ENCODE data around the gene SET.

The SET gene

DNA sequence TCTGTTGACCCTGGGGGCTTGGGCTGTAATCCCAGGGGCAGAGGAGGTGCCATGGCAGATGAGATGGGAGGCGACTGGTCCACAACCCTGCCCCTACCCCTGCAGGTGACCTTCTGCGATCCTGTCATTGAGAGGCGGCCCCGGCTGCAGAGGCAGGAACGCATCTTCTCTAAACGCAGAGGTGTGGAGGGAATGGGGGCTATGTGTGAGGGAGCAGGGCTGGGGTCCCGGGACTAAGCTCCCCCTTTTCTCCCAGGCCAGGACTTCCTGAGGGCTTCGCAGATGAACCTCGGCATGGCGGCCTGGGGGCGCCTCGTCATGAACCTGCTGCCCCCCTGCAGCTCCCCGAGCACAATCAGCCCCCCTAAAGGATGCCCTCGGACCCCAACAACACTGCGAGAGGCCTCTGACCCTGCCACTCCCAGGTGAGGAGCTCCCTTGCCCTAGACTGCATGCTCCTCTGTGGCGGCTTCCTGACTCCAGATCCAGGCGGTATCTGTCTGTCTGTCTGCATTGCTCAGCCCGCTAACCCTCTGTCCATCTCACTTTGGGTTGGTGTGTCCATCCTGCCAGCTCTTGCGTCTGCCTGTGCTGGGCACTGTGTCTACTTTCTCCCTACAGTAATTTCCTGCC is 25.0 kb downstream of the SET start:
- no peak for DNase-seq

DNA sequence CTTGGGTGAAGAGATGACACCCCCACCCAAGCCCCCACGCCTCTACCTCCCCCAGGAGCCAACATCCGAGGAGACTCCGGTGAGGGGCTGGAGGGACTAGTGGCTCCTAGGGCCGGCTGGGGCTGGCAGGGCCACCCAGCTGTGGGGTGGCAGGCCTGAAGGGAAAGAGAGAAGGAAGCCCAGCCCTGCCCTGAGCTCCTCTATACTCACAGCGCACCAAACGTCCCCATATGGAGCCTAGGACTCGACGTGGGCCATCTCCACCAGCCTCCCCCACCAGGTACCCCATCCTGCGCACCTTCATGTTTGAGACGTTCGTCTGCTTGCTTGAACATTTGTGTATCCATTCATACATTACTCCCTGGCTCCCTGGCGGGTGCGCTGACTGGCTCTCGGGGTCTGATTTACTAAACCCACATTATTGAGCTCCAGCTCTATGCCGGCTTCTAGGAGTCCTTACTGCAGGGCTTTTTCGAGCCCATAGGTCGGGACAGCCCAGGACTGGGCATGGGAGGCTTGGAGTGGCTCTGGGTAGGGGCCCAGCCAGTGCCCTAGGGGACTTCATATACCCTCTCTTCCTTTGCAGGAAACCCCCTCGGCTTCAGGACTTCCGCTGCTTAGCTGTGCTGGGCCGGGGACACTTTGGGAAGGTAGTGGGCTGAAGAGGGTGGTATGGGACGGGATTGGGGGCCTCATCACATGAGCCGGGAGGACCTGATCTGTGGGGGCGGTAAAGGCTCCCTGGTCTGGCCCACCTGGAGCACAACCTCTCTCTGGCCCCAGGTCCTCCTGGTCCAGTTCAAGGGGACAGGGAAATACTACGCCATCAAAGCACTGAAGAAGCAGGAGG is 25.8 kb downstream of the SET start:
- DNase-seq, result no peak

DNA sequence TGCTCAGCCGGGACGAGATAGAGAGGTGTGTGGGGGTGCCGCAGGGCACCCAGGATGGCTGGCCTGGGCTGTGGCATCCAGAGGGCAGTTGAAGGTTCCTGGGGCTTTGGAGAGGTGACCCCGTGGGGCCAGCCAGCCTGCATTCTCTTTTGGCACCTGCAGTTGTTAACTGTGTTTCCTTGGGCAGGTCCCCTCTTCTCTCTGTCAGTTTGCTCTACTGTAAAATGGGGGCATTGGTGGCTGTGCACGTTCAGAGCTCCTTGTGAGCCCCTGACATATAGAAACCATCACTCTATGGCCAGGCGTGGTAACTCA is 26.4 kb downstream of the SET start:
- DNase-seq, result no peak

DNA sequence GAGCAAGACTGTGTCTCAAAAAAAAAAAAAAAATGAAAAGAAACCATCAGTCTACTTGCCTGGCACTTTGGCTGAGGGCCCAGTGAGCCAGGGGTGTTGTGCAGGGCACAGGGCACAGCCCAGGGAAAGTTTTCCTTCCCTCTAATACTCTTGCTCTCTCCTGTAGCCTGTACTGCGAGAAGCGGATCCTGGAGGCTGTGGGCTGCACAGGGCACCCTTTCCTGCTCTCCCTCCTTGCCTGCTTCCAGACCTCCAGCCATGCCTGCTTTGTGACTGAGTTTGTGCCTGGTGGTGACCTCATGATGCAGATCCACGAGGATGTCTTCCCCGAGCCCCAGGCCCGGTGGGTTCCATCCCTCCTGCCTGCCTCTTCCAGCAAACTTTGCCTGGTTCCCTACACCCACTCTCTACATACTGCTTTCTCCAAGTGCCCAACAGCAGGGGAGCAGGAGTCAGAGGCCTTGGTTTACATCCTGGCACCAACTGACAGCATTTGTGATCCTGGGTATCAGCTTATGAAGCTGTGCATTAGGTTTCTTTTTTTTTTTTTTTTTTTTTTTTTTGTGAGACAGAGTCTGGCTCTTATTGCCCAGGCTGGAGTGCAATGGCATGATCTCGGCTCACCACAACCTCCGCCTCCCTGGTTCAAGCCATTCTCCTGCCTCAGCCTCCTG is 27.7 kb downstream of the SET start:
- no peak for DNase-seq

DNA sequence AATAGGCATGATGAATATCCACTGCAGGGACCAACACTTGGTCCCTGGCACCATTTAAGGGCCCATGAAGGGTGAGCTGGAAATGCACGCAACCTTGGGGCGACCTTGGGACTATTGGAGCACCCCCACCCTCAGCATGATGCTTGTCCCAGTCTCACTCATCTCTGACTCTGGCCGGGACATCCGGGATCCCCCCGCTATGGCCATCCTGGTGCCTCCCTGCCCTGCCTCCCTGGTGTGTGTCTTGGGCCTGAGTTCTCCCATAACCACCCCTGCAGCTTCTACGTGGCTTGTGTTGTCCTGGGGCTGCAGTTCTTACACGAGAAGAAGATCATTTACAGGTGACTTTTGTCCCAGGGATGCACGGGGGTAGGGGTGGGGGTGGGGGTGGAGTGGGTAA is 29.0 kb downstream of the SET start:
- DNase-seq, result no peak

DNA sequence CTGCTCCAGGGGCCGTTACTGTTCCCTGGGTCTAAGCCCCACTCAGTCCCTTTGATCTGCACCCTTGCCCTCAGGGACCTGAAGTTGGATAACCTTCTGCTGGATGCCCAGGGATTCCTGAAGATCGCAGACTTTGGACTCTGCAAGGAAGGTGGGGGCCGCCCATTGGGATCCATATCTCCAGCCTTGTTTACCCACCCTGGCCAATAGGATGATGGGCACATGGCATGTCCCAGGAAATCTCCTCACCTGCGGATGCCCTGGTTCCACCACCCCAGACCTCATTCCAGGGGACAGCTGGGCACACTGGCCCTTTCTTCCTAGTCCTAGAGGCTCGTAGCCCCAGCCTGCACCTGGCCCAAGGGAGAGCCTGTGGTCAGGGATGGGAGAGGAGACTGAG is 29.5 kb downstream of the SET start:
- DNase-seq, result no peak

DNA sequence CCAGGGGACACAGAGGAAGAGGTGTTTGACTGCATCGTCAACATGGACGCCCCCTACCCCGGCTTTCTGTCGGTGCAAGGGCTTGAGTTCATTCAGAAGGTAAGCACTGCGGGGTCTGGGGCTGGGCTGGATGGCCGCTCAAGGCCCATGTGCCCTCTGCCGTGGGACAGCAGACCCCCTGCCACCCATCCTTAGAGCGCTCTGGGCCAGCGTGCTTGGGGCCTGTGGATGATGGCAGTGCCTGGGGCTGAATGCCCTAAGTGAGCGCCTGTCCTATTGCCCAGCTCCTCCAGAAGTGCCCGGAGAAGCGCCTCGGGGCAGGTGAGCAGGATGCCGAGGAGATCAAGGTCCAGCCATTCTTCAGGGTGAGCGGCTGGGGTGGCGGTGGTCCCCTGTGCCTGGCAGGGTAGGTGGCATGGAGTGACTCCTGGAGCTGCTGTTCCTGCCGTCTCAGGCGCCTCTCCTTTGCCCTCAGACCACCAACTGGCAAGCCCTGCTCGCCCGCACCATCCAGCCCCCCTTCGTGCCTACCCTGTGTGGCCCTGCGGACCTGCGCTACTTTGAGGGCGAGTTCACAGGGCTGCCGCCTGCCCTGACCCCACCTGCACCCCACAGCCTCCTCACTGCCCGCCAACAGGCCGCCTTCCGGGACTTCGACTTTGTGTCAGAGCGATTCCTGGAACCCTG is 31.0 kb downstream of the SET start:
- DNase-seq, result no peak

DNA sequence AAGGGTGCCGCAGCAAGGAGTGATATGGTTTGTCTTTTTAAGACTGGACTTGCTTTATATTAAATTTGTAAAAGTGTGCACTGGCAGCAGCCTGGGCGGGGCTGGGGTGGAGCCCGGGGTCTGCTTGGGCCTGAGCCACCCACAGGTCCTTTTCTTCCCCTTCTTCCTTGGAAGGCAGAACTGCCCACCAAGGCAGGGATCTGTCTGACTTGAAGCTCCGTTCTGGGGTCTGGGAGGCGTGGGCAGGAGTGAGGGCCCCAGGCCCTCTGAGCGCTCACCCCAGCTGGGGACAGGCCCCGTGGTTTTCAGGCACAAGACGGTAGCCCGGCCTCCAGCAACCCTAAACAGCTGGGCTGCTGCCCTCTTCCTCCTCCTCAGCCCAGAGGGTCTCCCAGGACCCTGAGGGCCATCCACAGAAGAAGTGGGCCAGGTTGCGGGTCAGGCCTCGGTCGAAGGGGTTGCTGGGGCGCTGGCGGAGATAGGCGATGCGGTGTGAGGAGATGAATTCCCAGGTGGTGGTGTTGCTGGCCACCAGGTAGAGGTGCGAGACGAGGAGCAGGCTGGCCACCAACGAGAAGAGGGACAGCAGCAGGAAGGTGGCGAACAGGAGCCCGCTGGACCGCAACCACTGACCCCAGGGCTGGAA is 31.9 kb downstream of the SET start:
- no peak for DNase-seq

DNA sequence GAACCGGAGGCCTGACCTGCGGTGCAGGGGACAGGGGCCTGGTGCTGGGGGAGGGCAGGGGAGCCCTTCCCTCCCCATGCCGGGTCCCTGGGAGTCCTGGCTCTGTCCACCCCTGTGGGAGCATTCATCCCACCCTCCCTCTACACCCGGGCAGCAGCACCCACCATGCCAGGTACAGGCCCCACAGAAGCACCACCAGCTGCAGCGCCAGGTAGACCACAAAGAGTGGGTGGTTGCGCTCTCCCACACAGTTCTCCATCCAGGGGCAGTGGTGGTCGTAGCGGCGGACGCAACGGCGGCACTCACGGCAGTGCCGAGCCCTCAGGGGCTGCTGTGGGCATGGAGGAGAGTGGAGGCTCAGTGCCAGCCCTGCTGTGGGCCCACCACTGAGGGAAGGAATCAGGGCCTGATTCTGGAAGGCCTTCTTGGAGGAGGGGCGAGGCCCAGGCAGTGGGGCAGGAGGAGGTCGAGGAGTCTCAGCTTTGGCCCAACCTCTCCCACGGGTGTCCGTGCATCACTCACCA is 32.5 kb downstream of the SET start:
- no peak for DNase-seq

DNA sequence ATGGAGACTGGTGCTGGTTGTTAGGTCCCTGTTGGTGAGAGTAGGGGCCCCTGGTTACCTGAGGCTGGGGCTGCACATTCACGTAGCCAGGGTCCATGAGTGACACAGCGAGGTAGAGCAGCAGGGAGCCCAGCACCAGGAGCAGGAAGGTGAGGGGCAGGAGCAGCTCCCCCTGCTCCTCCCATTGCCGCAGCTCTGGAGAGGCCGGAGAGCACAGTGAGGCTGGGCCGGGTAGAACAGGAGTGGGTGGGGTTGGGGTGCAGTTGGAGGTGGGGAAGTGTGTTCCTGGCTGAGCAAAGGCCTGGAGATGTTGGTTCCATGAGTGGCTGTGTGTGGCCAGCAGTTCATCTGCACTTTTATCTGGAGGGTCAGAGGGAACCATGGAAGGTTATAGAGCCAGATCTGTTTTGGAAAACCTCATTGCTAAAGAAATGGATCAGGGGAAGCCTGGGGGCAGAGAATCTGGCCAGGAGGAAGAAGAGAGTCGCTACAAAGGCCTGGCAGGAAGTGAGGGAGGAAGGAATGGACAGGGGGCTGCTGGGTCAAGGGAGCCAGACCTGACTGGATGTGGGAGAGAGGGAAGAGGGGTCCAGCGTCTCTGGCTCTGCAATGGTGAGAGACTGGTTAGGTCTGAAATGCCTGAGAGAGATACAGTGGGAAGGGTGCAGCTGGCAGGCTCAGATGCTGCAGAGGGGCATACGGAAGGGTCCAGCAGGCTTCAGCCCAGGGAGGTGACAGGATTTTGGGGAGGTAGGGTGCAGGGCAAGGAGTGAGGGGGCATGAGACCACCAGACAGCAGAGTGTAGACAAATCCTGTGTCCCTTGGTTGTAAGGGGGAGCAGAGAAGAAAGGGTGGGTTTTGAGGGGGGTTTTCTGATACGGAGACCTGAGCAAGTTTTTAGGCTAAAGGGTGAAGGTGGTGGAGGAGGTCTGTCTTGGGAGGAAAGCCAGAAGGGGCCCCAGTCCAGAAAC is 33.6 kb downstream of the SET start:
- DNase-seq, result no peak

DNA sequence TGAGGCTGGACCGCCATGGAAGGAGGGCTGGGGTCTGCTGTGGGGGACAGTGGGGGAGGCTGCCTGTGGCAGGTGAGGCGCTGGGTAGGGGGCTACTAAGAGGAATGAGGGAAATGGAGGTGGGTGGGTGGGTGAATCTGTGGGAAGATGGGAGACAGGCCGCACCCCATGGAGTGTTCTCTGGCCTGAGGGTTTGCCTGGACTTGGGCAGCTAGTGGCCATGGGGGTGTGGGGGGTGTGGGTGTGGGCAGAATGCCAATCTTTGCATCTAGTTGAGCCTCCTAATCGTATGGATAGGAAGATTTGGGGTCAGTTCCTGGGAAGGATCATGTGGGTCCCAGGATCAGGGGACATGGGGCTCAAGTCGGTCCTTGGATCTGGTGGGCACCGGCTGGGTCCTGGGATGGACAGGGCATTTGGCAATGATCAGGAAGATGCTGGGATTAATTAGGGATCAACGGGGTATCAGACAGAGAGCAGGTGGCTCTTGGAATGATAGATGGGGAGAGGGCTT is 34.4 kb downstream of the SET start:
- DNase-seq, result no peak

DNA sequence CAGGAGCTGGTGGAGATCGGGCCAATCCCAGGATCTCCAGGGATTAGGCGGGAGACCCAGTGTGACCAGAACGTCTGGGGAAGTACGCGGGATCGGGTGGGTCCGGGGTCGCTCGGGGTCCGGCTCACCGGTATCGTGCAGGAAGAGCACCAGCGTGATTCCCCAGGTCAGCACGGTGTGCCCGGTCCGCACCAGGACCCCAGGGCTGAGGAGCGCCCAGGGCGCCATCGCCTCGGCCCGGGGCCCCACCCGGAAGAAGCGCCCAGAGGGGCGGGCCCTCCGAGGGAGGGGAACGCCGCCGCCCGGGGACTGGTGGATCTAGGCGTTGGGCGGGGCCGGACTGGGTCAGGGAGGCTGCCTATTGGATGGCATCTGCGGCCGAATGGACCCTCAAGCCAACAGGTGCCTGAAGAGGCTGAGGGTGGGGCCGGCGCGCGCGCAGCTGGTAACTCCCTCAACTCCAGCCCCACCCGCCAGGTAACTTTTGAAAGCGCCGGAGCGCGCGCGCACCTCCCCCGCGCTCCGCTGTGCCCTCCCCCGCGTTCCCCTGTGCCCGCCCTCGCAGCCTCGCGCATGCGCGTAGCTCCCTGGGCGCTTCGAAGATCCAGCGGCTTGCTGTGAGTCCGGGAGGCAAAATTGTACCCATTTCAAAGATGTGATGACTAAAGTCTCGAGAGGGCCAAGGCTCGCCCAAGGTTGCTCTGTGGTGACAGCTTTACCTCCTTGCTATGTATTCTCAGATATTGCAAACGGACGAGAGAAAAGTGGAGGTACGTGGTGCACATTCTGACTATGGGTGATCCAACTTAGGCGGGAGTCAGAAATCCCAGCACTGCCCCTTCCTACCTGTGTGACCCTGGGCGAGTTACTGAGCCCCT is 35.1 kb downstream of the SET start, which contains the start of gene ZDHHC12:
Gene ZDHHC12 (minus strand): TSS at position 262 of the 878 bp plus-strand sequence. CDS start 34 bp downstream, at position 228.
- peak; percentile 100 for DNase-seq

DNA sequence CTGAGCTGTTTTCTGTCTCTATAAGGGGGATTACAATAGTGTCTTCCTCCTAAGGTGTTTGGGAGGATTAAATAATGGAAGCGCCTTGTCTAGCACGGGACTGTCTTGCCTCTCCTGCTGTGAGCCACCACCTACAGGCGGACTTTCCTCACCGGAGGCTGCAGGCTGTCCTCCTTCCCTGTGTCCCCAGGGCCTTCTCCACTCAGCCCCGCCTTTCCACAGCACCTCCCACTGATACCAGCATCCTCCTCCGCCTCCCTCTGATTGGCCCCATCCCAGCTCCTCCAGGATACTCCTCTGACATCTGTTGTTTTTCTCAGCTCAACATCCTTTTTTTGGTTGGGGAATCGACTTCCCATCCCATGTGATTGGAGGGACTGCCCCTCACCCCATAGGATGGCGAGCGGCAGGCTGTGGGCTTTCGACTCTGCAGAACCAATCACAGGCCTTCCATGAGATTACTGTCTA is 35.8 kb downstream of the SET start:
- DNase-seq, result peak; percentile 47

DNA sequence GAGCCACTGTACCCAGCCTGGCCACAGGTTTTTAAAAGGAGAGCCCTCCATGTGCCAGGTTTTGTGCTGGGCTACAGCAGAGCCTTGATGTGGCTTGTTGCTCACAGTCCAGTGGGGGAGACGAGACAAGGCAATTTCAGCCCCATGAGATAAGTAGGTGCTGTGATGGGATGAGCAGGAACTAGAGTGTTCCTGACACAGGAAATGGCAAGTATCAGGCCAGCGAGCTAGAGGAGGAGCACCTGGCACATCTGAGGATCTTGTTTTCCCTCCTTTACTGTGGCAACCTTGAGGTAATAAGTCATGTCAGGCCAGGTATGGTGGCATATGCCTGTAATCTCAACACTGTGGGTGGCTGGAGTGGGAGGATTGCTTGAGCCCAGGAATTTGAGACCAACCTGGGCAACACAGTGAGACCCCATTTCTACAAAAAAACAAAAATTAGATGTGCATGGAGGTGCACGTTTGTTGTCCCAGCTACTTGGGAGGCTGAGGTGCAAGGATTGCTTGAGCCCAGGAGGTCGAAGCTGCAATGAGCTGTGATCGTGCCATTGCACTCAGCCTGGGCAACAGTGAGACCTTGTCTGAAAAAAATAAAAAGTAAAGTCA is 38.7 kb downstream of the SET start:
- no peak for DNase-seq

DNA sequence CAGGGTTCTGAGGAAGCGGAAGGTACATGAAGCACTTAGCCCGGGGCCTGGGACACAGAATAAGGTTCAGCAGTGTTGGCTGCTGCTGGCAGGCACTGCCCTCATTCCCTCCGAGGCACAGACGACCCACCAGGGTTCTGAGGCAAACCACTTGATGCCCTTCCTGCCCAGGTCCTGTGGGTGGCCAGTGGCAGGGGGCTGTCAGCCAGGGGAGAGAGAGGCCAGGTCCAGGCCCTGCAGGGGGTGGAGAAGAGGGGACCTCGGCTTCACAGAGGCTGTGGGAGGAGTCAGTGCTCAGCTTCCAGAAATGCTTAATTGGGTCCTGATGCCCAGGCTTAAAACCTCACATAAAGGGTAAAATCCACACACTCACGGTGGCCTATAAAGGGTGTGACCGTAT is 39.3 kb downstream of the SET start:
- DNase-seq, result no peak

DNA sequence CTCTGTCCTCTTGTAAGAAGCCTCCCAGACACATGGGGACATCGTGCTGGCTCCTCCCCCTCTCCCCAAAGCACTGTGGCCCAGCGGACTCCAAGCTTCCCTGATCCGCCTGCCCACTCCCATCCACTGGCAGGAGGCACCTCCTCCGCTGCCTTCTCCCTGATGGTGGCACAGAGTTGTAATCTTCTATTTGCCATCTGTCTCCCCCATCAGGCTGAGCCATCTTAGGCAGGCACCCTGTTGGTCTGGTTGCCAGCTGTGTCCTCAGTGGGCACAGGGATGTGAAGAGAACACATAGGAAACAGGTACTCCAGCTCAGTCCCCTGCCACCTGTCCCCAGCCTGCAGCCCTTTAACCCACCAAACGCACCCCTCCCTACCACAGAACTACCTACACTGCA is 40.3 kb downstream of the SET start:
- no peak for DNase-seq

DNA sequence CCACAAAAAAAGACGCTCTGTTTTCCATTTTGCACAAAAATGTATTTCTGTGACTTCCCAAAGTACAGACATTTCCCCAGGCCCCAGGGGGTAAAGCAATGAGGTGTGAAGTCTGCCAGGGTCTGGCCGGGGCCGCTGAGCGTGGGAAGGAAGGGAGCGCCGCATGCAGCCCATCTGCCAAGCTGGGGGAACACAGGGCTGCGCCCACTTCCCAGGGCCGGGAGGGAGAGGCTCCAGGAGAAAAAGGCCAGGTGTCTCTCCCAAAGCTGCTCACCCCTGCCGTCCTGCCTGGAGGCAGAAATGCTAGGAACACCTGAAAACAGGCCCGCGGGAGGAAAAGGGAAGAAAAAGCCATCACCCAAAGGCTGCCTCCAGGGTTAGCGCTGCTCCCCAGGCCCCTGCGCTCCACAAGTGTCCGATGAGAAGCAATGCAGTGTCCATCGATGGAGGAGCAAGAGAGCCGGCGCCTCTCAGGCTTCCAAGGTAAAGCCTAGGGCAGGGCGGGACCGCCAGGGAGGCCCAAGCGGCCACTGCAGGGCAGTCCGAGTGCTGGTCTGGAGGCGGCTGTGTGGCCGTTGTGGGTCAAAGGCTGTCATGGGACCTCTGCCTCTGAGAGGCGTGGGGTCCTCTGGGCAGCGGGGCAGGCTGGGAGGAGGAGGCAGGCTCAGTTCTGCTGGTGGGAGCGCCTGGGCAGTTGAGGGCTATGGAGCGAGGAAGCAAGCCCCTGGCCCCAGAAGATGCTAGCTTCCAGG is 40.9 kb downstream of the SET start:
- DNase-seq, result no peak

DNA sequence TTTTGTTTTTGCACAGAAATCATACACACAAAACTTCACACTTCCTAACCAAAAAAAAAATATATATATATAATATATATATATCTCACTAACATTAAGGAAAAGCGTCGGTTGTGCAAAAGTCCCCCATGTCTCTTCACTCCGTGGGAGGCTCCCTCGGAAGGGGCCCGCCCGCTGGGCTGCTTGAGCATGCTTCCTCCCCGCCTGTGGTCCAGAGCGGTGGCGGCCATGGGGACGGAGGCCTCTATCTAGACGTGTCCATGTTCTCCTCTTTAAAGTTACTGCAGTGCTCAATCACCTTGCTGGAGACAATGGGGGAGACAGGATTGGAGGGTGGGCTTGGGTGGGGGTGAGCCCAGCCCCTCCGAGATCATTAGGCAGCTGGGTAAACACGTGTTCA is 42.1 kb downstream of the SET start:
- no peak for DNase-seq

DNA sequence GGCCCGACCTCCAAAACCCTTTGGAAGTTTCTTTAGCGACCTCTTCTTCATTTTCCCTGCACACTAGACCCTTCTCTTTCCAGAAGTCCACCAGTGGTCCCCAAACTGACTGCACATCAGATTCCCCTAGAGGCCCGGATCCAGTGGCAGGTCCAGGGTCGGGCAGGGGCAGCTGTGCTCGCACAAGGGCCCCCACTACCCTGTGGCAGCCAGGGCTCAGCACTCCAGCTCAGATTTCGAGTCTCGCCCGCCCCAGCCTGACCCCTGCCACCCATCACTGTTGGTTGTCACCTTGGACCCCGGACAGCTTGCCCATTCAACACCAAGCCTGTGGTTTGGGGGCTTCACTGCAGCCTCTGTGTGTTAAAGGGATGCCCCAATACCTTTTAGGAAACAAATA is 42.7 kb downstream of the SET start:
- no peak for DNase-seq
